Measurements from ENCODE around the gene LINC01488.

LINC01488 gene

DNA sequence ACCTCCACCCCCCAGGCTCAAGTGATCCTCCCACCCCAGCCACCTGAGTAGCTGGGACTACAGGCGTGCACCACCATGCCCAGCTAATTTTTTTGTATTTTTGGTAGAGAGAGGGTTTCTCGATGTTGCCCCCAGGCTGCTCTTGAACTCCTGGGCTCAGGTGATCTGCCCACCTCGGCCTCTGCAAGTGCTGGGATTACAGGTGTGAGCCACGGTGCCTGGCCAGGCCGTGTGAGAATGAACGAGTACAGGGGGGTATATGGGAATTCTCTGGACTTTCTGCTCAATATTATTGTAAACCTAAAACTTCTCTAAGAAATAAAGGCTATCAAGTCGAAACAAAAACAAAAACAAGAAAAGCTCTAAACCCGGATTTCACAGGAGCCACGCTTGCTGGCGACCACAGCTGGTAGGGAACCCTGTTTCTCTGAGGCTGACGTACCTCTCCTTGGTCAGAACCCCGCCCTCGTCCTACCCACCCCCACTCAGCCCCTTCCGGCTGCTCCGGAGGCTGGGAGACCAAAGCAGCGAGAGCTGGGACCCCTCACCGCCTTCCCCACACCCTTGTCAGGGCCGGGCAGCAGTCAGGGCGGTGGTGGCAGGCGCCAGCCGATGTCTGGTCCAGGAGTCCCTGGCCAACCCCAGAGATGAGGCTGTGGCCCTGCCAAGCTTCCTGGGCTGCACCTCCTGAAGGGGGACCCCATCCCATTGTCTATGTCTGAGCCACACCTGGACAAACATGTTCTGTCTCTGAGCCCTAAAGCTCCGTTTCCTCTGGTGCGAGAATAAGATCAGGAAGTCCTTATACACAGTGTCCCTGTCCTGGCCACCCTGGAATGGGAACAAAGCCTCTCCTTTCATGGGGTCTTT lies 52.1 kb downstream of the LINC01488 start:
- FAIRE-seq, result no peak

- FAIRE-seq, result no peak
Measured at GRCh38 chr11:69534166-69534530, 52.7 kb downstream of the LINC01488 start.

DNA sequence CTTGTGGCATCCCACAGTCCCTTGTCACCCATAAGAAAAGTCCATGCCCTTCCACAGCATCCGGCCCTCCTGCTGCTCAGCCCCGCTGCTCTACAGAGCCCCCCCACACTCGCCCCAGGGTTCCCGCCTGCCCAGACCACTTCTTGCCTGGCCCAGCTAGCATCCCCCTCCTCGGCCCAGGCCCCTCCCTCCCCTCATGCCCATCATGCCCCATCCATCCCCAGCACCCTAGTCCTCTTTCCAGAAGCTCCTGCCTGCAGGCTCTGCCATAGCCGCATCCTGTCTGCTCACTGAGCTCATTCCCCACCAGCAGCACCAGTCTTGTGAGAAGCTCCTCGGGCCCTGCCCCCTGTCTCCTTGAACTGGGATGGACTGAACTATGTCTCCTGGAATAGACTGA lies 54.4 kb downstream of the LINC01488 start:
- no peak for FAIRE-seq

DNA sequence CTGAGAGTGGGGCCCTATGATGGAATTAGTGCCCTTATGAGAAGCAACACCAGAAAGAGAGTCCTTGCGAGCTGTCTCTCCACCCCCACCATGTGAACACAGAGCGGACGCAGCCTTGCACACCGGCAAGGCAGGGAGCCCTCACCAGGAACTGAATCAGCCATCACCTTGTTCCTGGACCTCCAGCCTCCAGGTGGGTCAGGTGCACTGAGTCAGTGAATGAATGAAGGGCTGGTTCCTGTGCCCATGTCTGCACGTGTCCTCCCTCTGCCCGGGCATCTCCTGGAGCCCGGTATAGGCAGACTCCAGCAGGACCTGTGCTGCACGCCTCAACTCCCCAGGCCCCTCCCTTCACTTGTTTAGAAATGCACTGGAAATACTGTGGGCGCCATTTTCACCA lies 54.9 kb downstream of the LINC01488 start:
- no peak for FAIRE-seq

GRCh38 chr11:69537126-69537525 lies 55.7 kb downstream of the LINC01488 start:
- FAIRE-seq, result no peak

- no peak for FAIRE-seq
Measured at GRCh38 chr11:69537855-69538640, 56.6 kb downstream of the LINC01488 start.

DNA sequence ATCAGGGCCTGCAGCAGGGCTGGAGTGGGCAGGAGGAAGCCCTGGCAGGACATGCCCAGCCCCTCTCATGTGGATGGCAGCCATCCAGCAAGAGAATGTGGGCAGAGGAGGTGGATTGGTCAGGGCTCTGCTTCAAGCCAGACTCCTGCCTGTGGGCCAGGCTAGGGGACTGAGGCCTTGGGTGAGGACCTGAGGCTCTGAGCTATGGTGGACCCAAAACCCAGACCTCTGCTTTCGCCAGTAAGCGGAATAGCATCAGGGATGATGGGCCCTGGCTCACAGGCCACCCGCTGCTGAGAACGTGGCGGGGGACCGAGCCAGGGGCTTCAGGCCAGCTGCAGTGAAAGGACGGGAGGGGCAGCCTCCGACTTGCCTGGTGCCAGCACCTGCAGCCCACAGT lies 57.4 kb downstream of the LINC01488 start:
- no peak for FAIRE-seq

GRCh38 chr11:69539416-69540117 lies 58.1 kb downstream of the LINC01488 start:
- no peak for FAIRE-seq

- no peak for FAIRE-seq
Measured at GRCh38 chr11:69540118-69541000, 58.9 kb downstream of the LINC01488 start.

DNA sequence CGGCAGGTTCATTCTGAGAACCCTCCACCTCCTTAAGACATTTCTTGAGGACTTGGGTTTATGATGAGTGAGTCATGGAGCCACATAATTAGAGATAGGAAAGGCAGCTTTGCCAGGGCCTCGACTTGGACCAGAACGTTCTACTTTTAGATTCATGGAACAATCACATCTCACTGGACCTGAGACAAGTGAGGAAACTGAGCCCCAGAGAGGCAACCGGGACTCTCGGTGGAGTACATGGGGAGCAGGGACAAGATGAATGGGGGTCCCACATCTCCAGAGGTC lies 59.5 kb downstream of the LINC01488 start:
- FAIRE-seq, result no peak

DNA sequence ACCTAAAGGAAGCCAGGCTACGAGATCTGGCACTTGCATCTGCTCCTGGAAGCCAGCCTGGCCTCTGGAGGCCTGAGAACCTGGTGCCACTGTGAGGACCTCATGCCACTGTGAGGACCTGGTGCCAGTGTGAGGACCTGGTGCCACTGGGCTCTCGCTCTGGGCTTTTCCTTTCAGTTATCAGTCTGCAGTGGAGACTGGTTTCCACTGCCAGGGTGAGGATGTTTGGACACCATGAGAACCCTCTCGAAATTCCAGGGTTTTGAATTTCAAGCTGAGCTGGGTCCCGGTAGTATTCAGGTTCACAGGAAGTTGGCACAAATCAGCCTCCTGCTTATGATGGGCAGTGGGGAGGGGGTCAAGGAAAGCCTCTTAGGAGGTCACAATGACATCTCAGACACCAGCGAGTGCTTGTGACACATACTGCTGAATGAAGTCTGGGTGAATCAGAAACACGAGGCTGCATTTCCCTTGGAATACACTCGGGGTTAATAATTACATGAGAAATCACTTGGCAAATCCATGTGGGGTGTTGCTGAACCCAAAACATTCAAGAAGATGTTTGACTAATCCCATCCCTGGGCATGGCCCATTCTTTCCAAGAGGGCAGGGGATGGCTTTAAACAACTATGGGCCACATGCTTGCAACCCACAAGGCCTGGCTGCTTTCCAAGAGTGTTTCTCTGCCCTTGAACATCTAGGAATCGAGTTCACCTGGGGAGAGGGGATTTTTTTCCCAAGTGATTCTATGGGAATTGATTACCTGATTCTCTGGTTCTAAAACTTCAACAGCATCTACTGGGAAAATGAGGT lies 60.2 kb downstream of the LINC01488 start:
- no peak for FAIRE-seq

GRCh38 chr11:69542314-69543168 lies 61.1 kb downstream of the LINC01488 start:
- FAIRE-seq, result no peak
